Measurements from ENCODE around the gene RAD51AP1.
"Not testable (repeated sequence)": the region's sequence is repeated elsewhere in the genome, so short reads cannot be mapped to it uniquely, and the experiment has no call there.

RAD51AP1 gene

DNA sequence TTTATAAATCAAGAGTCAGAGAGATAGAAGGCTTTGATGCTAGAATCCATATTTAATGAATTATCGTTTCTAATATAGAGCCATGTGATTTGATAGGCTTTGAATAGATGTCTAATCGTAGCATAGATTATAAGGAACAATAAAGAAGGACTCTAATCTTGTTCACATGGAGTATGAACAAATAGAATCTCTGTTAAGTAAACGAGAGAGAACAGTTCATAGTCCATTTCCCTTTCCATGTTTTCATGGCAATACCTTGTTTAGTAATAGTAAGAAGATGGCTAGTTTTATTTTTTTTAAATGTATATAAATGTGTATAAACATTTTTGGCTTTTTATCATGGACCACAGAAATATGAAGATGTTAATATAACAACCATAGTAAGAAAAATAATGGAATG, 32.3 kb upstream of the RAD51AP1 start:
- Histone ChIP-seq H3K36me3 (replicated peaks; ENCODE audit: insufficient read depth, low read length) (no peaks in the 10 kb centered on the region; the same call in 1 of the 2 replicates), H3K27me3 (replicated peaks; ENCODE audit: insufficient read depth, low read length) (no peaks in the 10 kb centered on the region), H4K20me1 (ENCODE audit: insufficient read depth, low read length) (no peaks in the 10 kb centered on the region), H3K4me1 (ENCODE audit: low read length) (peaks cover 27% of the 10 kb centered on the region), H3K4me3 (ENCODE audit: low read length) (no peak overlapping the region), H3K79me2 (ENCODE audit: low read length) (no peaks in the 10 kb centered on the region), H3K27ac (ENCODE audit: low read length) (peak overlapping the region; percentile 59; the same call in 1 of the 2 replicates), H2AFZ (ENCODE audit: low read length) (no peak overlapping the region), H3K9me2 (replicated peaks; ENCODE audit: insufficient read depth, low read length) (no peaks in the 10 kb centered on the region), H3K9me3 (replicated peaks; ENCODE audit: insufficient read depth, low read length) (no peaks in the 10 kb centered on the region), H3K4me2 (ENCODE audit: low read depth, low read length) (peak overlapping the region; percentile 64; the same call in 1 of the 2 replicates), H3F3A (ENCODE audit: insufficient read depth, low read length) (peaks cover 17% of the 10 kb centered on the region; the same call in 1 of the 2 replicates), H3K9ac (ENCODE audit: low read length) (no peak overlapping the region)
- DNase-seq: no peak
- TF ChIP-seq EZH2phosphoT487 (IDR thresholded peaks at IDR 0.05; ENCODE audit: low read length) (no peak), EZH2 (optimal IDR thresholded peaks at IDR 0.05; ENCODE audit: low read depth, low read length) (no peak)
- TF ChIP-seq, protein P1, sequence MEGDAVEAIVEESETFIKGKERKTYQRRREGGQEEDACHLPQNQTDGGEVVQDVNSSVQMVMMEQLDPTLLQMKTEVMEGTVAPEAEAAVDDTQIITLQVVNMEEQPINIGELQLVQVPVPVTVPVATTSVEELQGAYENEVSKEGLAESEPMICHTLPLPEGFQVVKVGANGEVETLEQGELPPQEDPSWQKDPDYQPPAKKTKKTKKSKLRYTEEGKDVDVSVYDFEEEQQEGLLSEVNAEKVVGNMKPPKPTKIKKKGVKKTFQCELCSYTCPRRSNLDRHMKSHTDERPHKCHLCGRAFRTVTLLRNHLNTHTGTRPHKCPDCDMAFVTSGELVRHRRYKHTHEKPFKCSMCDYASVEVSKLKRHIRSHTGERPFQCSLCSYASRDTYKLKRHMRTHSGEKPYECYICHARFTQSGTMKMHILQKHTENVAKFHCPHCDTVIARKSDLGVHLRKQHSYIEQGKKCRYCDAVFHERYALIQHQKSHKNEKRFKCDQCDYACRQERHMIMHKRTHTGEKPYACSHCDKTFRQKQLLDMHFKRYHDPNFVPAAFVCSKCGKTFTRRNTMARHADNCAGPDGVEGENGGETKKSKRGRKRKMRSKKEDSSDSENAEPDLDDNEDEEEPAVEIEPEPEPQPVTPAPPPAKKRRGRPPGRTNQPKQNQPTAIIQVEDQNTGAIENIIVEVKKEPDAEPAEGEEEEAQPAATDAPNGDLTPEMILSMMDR (IDR thresholded peaks at IDR 0.05; ENCODE audit: low read length): no peak

DNA sequence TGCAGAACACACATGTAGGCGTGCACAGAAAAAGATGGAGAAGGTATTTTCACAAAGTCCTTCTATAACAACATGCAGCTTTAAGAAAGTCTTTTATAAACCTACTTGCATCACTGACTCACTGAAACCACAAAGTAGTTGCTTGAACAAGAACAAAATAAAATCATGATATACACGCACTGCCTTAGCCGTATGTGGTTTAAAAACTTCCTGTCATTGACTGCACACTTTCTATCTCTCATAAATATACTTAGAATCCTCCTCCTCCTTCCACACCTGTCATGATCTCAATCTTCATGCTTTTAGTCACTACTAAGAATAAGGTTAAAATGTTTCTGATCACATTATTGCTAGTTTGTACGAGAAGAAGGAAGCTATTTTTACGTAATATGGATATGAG, 31.8 kb upstream of the RAD51AP1 start:
- Histone ChIP-seq H3K9me2 (replicated peaks; ENCODE audit: insufficient read depth, low read length) (no peaks in the 10 kb centered on the region), H3K36me3 (replicated peaks; ENCODE audit: insufficient read depth, low read length) (no peaks in the 10 kb centered on the region; the same call in 1 of the 2 replicates), H3K27ac (ENCODE audit: low read length) (peak overlapping the region; percentile 59; the same call in 1 of the 2 replicates), H3K27me3 (replicated peaks; ENCODE audit: insufficient read depth, low read length) (no peaks in the 10 kb centered on the region), H4K20me1 (ENCODE audit: insufficient read depth, low read length) (no peaks in the 10 kb centered on the region), H3K4me2 (ENCODE audit: low read depth, low read length) (peak overlapping the region; percentile 64), H2AFZ (ENCODE audit: low read length) (no peak overlapping the region), H3K4me3 (ENCODE audit: low read length) (no peak overlapping the region), H3K4me1 (ENCODE audit: low read length) (peaks cover 27% of the 10 kb centered on the region), H3K9me3 (replicated peaks; ENCODE audit: insufficient read depth, low read length) (no peaks in the 10 kb centered on the region), H3F3A (ENCODE audit: insufficient read depth, low read length) (peaks cover 17% of the 10 kb centered on the region; the same call in 1 of the 2 replicates), H3K79me2 (ENCODE audit: low read length) (no peaks in the 10 kb centered on the region), H3K9ac (ENCODE audit: low read length) (no peak overlapping the region)
- DNase-seq: peak; percentile 81
- TF ChIP-seq, protein P1 (IDR thresholded peaks at IDR 0.05; ENCODE audit: low read length): no peak
- TF ChIP-seq EZH2phosphoT487 (IDR thresholded peaks at IDR 0.05; ENCODE audit: low read length) (no peak), EZH2 (optimal IDR thresholded peaks at IDR 0.05; ENCODE audit: low read depth, low read length) (no peak)

DNA sequence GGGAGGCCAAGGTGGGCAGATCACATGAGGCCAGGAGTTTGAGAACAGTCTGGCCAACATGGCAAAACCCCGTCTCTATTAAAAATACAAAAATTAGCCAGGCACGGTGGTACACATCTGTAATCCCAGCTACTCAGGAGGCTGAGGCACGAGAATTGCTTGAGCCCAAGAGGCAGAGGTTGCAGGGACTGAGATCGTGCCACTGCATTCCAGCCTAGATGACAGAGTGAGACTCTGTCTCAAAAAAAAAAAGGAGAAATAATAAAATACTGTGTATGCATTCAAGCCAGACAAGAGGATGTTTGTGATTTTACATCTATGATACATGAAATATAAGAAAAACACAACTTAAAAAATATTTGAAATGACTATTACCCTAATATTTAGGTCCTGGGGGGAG, 30.2 kb upstream of the RAD51AP1 start:
- not testable (repeated sequence) for H3K4me3 ChIP-seq (ENCODE audit: low read length); H3K9me3 ChIP-seq (replicated peaks; ENCODE audit: insufficient read depth, low read length); H3K9ac ChIP-seq (ENCODE audit: low read length); H4K20me1 ChIP-seq (ENCODE audit: insufficient read depth, low read length); H3K79me2 ChIP-seq (ENCODE audit: low read length); H3K9me2 ChIP-seq (replicated peaks; ENCODE audit: insufficient read depth, low read length); H2AFZ ChIP-seq (ENCODE audit: low read length); DNase-seq; H3K27me3 ChIP-seq (replicated peaks; ENCODE audit: insufficient read depth, low read length); H3K36me3 ChIP-seq (replicated peaks; ENCODE audit: insufficient read depth, low read length)
- peak overlapping the region; percentile 25; the same call in 1 of the 2 replicates for H3K4me2 ChIP-seq (ENCODE audit: low read depth, low read length)
- peak overlapping the region; percentile 18; the same call in 1 of the 2 replicates for H3K27ac ChIP-seq (ENCODE audit: low read length)
- peaks cover 27% of the 10 kb centered on the region for H3K4me1 ChIP-seq (ENCODE audit: low read length)
- H3F3A ChIP-seq (ENCODE audit: insufficient read depth, low read length): peaks cover 17% of the 10 kb centered on the region; the same call in 1 of the 2 replicates

DNA sequence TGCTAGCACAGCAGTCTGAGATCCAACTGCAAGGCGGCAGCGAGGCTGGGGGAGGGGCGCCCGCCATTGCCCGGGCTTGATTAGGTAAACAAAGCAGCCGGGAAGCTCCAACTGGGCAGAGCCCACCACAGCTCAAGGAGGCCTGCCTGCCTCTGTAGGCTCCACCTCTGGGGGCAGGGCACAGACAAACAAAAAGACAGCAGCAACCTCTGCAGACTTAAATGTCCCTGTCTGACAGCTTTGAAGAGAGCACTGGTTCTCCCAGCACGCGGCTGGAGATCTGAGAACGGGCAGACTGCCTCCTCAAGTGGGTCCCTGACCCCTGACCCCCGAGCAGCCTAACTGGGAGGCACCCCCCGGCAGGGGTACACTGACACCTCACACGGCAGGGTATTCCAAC, 29.4 kb upstream of the RAD51AP1 start:
- not testable (repeated sequence) for H3K9me3 ChIP-seq (replicated peaks; ENCODE audit: insufficient read depth, low read length); H3K9me2 ChIP-seq (replicated peaks; ENCODE audit: insufficient read depth, low read length); H3K36me3 ChIP-seq (replicated peaks; ENCODE audit: insufficient read depth, low read length); H2AFZ ChIP-seq (ENCODE audit: low read length); DNase-seq; H3K4me3 ChIP-seq (ENCODE audit: low read length); H3K79me2 ChIP-seq (ENCODE audit: low read length); H3K27me3 ChIP-seq (replicated peaks; ENCODE audit: insufficient read depth, low read length); H3K27ac ChIP-seq (ENCODE audit: low read length); H4K20me1 ChIP-seq (ENCODE audit: insufficient read depth, low read length); H3K4me2 ChIP-seq (ENCODE audit: low read depth, low read length); H3K9ac ChIP-seq (ENCODE audit: low read length)
- Histone ChIP-seq H3K4me1 (ENCODE audit: low read length) (peaks cover 27% of the 10 kb centered on the region), H3F3A (ENCODE audit: insufficient read depth, low read length) (peaks cover 17% of the 10 kb centered on the region; the same call in 1 of the 2 replicates)
